NOMO-1 (cell line): ENCODE results near the gene CXCL6.

Experiments
- DNase-seq, 2 experiments: peaks; one replicate each; lab custom pipeline; 2025; ENCODE audit not compliant: unreplicated experiment in 2 of 2; lab: John Stamatoyannopoulos, UW

CXCL6 gene

DNA sequence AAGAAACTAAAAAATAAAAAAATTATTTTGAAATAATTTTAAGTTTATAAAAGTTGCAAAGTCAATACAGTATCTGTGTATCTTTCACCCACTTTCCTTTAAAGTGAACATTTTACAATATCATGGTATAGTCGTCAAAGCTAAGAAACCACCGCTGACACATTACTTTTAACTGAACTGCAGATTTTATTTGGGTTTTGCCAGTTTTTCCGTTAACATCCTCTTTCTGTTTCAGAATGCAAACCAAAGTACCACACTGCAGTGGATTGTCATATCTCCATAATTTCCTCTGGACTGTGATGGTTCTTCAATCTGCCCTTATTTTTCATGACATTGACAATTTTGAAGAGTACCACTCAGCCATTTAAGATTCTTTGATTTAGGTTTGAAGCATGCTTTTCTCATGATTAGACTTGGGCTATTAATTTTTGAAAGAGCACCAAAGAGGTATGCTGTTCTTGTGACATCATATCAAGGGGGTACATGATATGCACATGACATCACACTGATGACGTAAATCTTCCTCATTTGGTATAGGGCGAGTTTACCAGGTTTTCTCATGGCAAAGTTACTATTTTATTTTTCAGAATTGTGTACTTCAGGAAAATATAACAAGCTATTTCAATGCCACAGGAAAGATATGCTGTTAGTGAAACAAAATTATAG, 29.1 kb downstream of the CXCL6 start:
- peak in 1 of 2 experiments; percentile 27 for DNase-seq

DNA sequence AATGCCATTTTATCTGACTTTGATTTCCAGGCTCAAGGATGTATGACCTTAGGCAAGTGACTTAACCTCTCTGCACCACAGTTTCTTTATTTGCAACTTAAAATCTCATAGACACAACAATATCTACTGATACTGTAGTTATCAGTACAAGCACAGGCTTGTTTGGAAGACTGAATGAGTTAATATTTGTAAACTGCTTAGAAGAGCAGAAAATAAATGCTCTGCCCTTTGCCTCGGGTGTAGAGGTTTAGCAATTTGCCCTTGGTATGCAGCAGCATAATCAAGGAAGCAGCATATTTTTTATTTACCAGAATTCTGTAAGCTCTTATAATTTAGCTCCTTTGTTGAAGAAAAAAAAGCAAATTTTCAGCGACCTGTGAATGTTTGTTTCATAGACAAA, 29.8 kb downstream of the CXCL6 start:
- DNase-seq: no peak

DNA sequence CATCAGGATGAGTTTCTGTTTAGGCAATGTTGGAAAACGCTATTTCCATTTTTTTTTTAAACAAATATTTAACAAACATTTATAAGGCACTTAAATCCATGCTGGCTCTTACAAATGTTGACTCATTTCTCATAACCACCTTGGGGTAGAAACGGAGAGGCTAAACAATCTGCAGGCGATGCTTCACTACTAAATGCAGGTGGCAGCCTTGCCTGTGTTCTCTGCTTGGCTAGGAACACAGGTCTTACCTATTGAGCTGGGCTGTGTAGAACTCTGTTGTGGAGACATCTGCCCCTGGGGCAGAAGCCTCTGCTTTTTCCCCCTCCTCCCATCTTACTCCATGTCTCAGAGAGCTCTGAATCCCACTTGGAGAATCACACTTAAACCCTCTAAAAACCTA, 31.3 kb downstream of the CXCL6 start:
- no peak for DNase-seq

DNA sequence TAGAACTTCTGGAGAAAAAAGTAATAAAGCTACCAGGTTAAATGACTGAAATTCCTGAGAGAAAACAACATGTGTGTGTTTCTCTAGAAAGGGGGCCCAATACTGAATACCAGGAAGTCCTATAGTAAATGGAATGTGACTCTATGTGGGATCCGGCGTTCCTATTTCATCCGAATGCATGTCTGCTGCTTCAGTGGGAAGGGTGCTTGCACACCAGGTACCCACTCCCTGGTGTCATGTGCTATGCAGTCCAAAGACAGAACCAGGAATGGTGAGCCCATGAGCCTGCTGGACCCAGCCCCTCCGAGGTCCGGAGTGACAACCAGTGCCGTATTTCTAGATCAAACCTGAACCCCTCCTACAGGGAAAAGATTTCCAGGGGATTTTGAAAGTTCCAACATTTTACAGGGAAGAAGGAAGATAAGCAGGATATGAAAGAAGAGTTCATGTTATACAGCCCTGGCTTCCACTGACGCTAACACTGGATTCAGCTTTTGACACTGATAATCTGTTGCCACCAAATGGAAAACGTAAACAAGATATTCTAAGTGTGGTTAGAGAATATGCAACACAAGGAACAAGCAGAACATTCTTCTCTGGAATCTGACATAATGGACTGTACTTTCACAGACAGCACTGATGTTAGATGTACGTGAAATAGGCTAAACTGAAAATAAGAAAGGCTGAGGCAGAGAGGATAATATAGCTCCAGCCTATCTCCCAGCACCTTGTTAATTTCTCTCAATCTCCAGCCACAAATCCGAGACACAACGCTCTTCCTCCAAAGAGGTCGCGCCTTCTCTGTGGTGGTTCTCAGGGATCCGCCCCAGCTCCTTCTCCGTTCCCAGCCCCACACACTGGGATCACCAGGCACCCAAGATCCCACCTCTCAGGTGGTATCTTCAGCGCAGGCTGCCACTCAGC, 32.0 kb downstream of the CXCL6 start:
- DNase-seq: no peak

DNA sequence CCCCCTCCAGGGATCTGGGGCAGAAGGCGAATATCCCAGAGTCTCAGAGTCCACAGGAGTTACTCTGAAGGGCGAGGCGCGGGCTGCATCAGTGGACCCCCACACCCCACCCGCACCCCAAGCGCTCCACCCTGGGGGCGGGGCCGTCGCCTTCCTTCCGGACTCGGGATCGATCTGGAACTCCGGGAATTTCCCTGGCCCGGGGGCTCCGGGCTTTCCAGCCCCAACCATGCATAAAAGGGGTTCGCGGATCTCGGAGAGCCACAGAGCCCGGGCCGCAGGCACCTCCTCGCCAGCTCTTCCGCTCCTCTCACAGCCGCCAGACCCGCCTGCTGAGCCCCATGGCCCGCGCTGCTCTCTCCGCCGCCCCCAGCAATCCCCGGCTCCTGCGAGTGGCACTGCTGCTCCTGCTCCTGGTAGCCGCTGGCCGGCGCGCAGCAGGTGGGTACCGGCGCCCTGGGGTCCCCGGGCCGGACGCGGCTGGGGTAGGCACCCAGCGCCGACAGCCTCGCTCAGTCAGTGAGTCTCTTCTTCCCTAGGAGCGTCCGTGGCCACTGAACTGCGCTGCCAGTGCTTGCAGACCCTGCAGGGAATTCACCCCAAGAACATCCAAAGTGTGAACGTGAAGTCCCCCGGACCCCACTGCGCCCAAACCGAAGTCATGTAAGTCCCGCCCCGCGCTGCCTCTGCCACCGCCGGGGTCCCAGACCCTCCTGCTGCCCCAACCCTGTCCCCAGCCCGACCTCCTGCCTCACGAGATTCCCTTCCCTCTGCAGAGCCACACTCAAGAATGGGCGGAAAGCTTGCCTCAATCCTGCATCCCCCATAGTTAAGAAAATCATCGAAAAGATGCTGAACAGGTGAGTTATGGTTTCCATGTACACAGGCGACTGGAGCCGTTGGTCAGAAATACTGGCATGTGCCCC, 32.9 kb downstream of the CXCL6 start, which contains the start of gene CXCL1:
Gene CXCL1 (plus strand): TSS at position 264 of the 926 bp plus-strand sequence. CDS start 78 bp downstream, at position 342.
- no peak for DNase-seq

DNA sequence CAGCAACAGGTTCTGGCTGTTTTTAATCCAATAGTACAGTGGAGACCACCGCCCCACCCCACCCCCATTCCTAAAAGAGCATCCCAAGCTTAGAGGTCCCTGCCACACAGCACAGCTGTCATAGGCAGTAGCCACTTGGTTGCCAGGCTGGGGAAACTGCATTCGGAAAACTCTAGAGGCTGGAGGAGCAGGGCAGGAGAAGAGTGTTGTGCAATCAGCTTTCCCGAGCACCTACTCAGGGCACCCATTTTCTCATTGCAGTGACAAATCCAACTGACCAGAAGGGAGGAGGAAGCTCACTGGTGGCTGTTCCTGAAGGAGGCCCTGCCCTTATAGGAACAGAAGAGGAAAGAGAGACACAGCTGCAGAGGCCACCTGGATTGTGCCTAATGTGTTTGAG, 33.8 kb downstream of the CXCL6 start:
- DNase-seq: no peak

DNA sequence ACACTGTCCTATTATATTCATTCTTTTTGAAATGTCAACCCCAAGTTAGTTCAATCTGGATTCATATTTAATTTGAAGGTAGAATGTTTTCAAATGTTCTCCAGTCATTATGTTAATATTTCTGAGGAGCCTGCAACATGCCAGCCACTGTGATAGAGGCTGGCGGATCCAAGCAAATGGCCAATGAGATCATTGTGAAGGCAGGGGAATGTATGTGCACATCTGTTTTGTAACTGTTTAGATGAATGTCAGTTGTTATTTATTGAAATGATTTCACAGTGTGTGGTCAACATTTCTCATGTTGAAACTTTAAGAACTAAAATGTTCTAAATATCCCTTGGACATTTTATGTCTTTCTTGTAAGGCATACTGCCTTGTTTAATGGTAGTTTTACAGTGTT, 34.3 kb downstream of the CXCL6 start:
- no peak for DNase-seq

DNA sequence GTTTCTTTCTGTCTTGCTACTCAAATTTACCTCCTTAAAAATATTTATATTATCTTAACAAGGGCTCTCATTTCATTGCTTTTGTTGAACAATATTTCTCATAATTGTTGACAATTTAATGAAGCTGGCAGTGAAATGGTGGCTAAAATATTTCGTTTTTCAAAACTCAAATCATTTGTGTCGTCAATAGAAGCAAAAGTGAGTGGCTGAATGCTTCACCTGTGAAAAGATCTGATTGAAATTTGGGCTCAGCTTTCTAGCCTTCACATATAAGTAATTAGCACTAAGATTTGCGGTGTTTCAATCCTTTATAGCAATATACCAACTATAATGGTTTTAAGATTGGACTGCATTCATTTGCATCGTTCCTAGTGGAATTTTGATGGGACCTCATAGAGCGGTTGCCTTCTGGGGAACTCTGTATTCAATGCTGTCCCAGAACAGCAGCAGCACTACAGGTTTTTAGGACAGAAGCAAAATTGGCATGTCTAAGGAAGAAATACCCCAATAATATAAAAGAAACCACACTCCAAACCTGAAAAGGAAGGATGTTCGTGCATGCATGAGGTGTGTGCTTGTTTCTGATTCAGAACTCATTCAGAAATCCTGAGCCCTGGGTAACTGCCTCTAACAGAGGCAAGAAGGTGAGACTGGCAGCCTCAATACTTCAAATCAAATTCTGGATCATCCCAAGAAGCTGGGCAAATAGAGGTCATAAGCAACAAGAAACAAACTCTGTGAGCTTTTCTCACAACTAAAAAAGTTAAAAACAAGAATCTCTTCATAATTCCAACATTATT, 35.2 kb downstream of the CXCL6 start:
- DNase-seq: no peak

DNA sequence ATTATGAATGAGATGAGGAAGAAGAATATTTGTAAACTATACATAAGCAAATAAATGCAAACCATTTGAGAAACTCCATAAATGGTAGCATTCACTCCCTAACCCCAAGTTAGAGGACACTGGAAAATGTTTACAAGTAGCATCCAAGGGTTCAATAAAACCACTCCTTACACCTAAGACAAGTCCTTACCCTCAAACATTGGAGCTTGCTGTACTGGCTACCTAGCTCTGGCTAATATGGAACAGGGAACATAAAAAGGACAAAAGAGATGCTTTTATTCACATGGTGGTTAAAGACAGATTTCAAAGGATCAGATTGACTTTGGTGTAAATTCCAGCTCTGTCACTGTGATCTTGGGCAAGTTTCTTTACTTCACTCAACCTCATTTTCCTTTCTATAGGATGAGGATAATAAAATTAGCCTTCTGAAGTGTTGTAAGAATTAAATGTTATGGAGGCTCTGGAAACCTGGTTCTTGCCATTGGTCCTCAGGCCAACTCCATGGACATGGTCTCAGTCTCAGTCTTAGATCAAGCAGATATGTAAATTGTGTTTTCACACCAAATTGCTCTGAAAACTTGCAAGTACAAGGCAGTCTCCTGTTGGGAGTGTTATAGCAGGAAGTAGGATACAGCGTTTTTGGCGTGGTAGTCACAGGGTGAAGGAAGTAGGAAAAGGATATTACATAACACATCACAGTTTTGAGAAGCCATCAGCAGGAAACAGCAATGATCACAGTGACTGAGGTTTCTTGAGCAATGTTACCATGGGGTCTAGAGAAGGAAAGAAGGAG, 36.0 kb downstream of the CXCL6 start:
- DNase-seq: peak; percentile 38 to 72

DNA sequence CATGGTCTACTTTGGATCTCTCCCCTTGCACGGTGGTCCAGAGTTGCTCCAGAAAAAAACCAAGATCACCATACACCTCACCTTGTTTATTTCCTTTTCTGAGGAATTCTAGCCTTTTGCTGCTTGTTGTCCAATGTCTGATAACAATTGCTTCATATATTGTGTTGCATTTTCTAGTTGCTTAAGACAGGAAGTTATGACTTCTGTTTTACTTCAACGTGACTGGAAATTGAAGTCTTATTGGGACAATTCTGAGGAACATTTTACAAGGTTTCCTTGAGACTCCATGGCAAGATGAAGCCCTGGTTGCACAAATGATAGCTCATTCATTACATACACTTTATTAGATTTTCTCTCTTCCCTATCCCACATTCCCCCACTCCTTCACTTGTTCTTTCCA, 37.9 kb downstream of the CXCL6 start:
- peak in 1 of 2 experiments; percentile 45 for DNase-seq

DNA sequence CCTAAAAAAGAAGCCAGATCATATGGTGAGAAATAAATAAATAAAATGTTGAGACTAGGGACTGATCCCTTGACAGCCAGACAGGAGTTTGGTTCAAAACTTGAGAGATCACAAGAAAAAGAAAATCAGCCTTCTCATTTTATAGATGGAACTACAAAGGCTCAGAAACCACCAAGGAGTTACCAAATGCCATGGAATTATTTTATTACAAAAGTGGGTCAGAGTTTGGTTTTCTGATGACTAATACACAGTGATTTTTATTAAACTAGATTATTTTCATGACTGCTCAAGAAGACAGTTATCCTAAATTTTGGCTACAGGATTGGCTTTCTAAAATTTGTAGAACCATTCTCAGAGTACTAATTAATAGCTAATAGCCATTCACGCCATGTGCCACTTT, 38.9 kb downstream of the CXCL6 start:
- no peak for DNase-seq

DNA sequence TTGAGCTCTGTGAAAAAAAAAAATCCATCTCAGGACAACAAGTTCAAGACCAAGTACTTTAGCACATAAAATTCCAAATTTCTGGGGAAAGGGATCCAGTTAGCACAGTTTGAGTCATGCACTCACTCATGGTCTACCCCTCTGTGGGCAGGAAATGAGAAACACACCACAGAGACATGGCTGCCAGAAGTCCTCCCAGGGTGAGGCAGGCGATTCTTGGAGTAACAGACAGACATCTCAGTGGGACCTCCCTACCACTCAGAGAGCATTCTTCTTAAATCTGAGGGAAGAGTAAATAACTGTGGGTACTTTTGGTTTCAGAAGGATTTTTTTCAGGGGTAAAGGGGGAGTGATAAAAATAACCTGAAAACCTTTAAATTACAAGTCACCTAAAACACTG, 46.8 kb downstream of the CXCL6 start:
- no peak for DNase-seq

DNA sequence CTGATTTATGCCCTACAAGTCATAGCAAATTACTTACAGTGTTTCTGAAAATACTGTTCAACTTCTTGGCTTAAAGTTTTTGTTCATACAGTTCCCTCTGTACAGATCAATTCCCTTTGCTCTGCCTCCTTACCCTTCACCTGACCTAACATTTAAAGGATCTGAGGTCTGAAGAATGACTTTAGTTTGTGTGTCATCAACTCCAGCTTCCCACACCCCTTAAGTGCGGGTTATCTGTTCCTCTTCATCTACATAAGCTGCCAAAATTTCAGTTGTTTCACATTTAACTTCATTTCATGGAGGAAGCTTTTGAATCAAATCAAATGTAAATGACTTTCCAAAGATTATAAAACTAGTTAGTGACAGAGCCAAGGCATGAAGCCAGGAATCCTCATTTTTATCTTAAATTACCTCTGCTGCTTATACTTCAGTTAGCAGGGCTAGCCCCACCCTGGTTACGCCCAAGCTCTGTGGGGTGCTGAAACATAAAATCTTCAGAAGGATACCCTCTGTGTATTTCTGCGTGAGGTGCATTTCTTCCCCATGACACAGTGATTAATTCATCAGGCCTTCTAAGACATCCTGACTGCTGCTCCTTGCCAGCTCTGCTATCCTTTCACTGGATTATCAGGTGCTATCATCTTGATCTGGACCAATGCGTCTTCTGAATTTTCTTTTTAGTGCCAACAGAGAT, 49.2 kb downstream of the CXCL6 start:
- DNase-seq: no peak
